PC-3 (cell line): ENCODE measurements around the gene C1orf94. TPM values are rescaled to one million over a fixed set of nuclear protein-coding genes. Genes with fewer than 3 reads are reported as not detected.

Source experiments
- ATAC-seq: fragments of 200-7000 bp; cut with Tn5 transposase; 2 replicates; pipeline ENCODE4 v1.9.1; 2020; ENCODE audit warnings: mild to moderate bottlenecking, moderate library complexity
- BruUV-seq: library from RNA; stranded (reverse); fragments of 400-500 nt; replicated peaks from 2 replicates; lab custom pipeline; 2021; lab: Mats Ljungman, UMichigan
- CTCF ChIA-PET: fragments of 300-600 bp; sonication (Branson Sonifier 250); formaldehyde crosslinking; loops from one replicate; lab custom pipeline; 2022; ENCODE audit warnings: antibody characterized with exemption; lab: Charles Lee
- POLR2A ChIA-PET: fragments of 300-600 bp; sonication (Branson Sonifier 250); formaldehyde crosslinking; loops from one replicate; lab custom pipeline; 2022; ENCODE audit warnings: antibody characterized with exemption; ENCODE audit not compliant: unreplicated experiment; lab: Charles Lee
- DNase-seq: peaks from one replicate; pipeline ENCODE4 v3.0.0-alpha.2; 2015
- H2AFZ ChIP-seq: fragments of 300-600 bp; sonication (generic); 2 replicates; pipeline ENCODE4 v1.6.0; 2016; ENCODE audit warnings: antibody characterized with exemption, low read length
- H3F3A ChIP-seq: fragments of 300-600 bp; sonication (generic); one replicate; pipeline ENCODE4 v1.6.0; 2017; ENCODE audit warnings: antibody characterized with exemption, low read length, control low read depth, mild to moderate bottlenecking; ENCODE audit not compliant: unreplicated experiment
- H3K27ac ChIP-seq: fragments of 300-600 bp; sonication (generic); 2 replicates; pipeline ENCODE4 v1.5.1; 2016; ENCODE audit warnings: mild to moderate bottlenecking, low read length
- H3K27me3 ChIP-seq: fragments of 300-600 bp; sonication (generic); 2 replicates; pipeline ENCODE4 v1.6.1; 2016; ENCODE audit warnings: low read length, mixed read lengths
- H3K36me3 ChIP-seq: fragments of 300-600 bp; sonication (generic); 2 replicates; pipeline ENCODE4 v1.6.1; 2016; ENCODE audit warnings: low read depth, mixed run types, low read length, mixed read lengths
- H3K4me1 ChIP-seq: fragments of 300-600 bp; sonication (generic); 2 replicates; pipeline ENCODE4 v1.5.1; 2016; ENCODE audit warnings: low read length; ENCODE audit not compliant: insufficient read depth
- H3K4me2 ChIP-seq: fragments of 300-600 bp; sonication (generic); 2 replicates; pipeline ENCODE4 v1.6.0; 2016; ENCODE audit warnings: low read length
- H3K4me3 ChIP-seq: fragments of 300-600 bp; sonication (generic); 2 replicates; pipeline ENCODE4 v1.5.1; 2016; ENCODE audit warnings: mild to moderate bottlenecking, low read length, mixed read lengths
- H3K79me2 ChIP-seq: fragments of 300-600 bp; sonication (generic); 2 replicates; pipeline ENCODE4 v1.6.1; 2017; ENCODE audit warnings: low read length, mixed read lengths
- H3K9ac ChIP-seq: fragments of 300-600 bp; sonication (generic); 2 replicates; pipeline ENCODE4 v1.6.0; 2016; ENCODE audit warnings: mild to moderate bottlenecking, low read length
- H3K9me2 ChIP-seq: fragments of 300-600 bp; sonication (generic); replicated peaks from 2 replicates; pipeline ENCODE4 v1.6.1; 2016; ENCODE audit warnings: mixed run types, low read length, mixed read lengths
- H3K9me3 ChIP-seq: fragments of 300-600 bp; sonication (generic); 2 replicates; pipeline ENCODE4 v1.6.1; 2016; ENCODE audit warnings: low read length, mixed read lengths
- H4K20me1 ChIP-seq: fragments of 300-600 bp; sonication (generic); 2 replicates; pipeline ENCODE4 v1.6.1; 2016; ENCODE audit warnings: low read length, mixed read lengths
- CTCF ChIP-seq: fragments of 300-600 bp; sonication (generic); conservative IDR thresholded peaks from 2 replicates; pipeline ENCODE4 v1.5.1; 2017; ENCODE audit warnings: antibody characterized with exemption, low read depth, mild to moderate bottlenecking, low read length
- EZH2 ChIP-seq: fragments of 300-600 bp; sonication (generic); IDR thresholded peaks from one replicate; pipeline ENCODE4 v1.6.1; 2017; ENCODE audit warnings: antibody characterized with exemption, mild to moderate bottlenecking, low read length; ENCODE audit not compliant: unreplicated experiment
- EZH2phosphoT487 ChIP-seq: fragments of 300-600 bp; sonication (generic); IDR thresholded peaks from 2 replicates; pipeline ENCODE4 v1.6.1; 2018; ENCODE audit warnings: mild to moderate bottlenecking, antibody characterized with exemption, low read length, borderline replicate concordance
- intact Hi-C: fragments of 100-400 bp; cut with micrococcal nuclease; formaldehyde crosslinking; loops from 2 replicates; pipeline ENCODE4 v1.9.0; 2023
- total RNA-seq: library from RNA; depleted of rRNA; stranded (reverse); fragments of >200 nt; gene quantifications from 2 replicates; pipeline ENCODE4 v1.2.3, GENCODE V29; 2014

Gene C1orf94
- total RNA-seq, 1 experiment from 2014 or later: not detected

DNA sequence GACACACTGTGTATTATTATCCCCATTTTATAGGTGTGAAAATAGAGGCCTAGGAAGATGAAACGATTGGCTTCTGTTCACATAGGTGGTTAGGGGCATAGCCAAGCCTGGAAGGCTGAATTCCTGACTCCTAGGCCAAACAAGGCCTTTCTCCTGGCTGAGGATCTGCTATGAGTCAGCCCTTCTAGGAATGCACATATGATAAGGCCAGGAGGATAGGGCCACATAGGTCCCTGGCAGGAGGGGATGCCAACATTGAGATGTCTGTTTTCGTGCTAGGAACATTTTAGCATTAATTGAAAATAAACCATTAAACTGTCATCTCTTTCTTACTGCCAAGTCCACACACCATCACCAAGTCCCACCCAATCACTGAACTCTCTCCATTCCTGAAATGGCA lies 20.8 kb upstream of the C1orf94 start:
- no TSS peak for BruUV-seq
- DNase-seq: no peak
- H3K4me2 ChIP-seq: no peak overlapping the region
- CTCF ChIA-PET: no interaction called here
- TF ChIP-seq CTCF: no peak
- no peak for TF ChIP-seq EZH2phosphoT487
- no peak for TF ChIP-seq EZH2
- H4K20me1 ChIP-seq: no peaks in the 10 kb centered on the region
- no peak overlapping the region for H3K27ac ChIP-seq
- no peak overlapping the region for H3K9ac ChIP-seq
- intact Hi-C loops: no loop called here
- no peak overlapping the region for H3K4me3 ChIP-seq
- H2AFZ ChIP-seq: no peak overlapping the region
- H3K4me1 ChIP-seq: no peaks in the 10 kb centered on the region
- H3K36me3 ChIP-seq: no peaks in the 10 kb centered on the region
- ATAC-seq: no peak
- H3K79me2 ChIP-seq: no peaks in the 10 kb centered on the region
- POLR2A ChIA-PET: no interaction called here
- peaks cover 7% of the 10 kb centered on the region for H3K27me3 ChIP-seq
- no peaks in the 10 kb centered on the region for H3K9me2 ChIP-seq
- H3K9me3 ChIP-seq: no peaks in the 10 kb centered on the region
- H3F3A ChIP-seq: no peaks in the 10 kb centered on the region

- ATAC-seq (no peak), DNase-seq (no peak)
- Histone ChIP-seq H3K4me2 (no peak overlapping the region), H3K4me3 (no peak overlapping the region), H3K36me3 (no peaks in the 10 kb centered on the region), H3K79me2 (no peaks in the 10 kb centered on the region), H3K9me2 (no peaks in the 10 kb centered on the region), H3K4me1 (no peaks in the 10 kb centered on the region), H4K20me1 (no peaks in the 10 kb centered on the region), H3K27me3 (peaks cover 15% of the 10 kb centered on the region), H3K9me3 (no peaks in the 10 kb centered on the region), H3K27ac (no peak overlapping the region), H3F3A (no peaks in the 10 kb centered on the region), H3K9ac (no peak overlapping the region), H2AFZ (no peak overlapping the region)
- no TSS peak for BruUV-seq
- CTCF ChIA-PET: no interaction called here
- POLR2A ChIA-PET: no interaction called here
- intact Hi-C loops: no loop called here
- TF ChIP-seq CTCF (no peak), EZH2phosphoT487 (no peak), EZH2 (no peak)
Measured at GRCh38 chr1:34156739-34157138, 20.0 kb upstream of the C1orf94 start.

DNA sequence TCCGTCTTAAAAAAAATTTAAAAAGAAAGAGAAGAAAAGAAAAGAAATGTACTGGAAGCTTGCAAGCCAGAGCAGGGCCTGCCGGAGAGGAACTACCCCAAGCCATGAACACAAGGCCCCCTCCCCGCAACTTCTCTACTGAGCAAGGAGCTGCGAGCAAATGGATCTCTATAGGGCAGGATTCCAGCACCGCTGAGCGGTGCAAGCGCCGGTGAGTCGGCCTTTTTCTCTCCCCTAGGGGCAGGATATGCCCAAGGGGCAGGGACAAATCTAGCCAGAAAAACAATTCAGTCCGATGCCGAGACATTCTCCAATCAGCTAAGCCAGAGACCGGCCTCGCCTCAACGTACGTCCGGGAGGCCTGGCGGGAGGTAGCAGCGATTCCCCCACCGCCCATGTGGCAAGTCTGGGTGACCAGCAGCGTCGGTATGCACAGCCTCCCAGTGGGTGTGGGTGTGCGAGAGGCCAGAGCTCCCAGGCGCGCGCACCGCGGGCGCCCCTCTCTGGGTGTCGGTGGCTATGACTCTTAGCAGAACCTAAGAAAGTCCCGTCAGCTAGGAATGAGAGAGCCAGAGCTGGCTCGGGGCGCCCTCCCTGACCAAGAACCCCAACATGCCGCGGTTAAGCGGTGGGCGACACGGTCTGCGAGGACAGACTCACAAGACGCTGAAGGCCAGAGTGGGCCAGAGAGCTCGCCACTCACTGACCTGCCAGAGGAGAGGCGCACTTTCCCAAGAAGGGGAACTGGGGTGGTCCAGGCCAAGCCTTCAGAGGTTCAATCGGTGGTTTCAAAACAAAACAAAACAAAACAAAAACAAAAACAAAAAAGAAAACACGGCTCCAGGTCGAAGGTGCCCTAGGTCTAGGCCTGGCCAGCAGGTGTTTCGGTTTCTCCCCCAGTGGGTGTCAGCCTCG lies 13.6 kb upstream of the C1orf94 start:
- Histone ChIP-seq H3K36me3 (no peaks in the 10 kb centered on the region), H3K79me2 (no peaks in the 10 kb centered on the region), H3K4me1 (no peaks in the 10 kb centered on the region), H3K27ac (no peak overlapping the region), H3K9ac (no peak overlapping the region), H4K20me1 (no peaks in the 10 kb centered on the region), H3K4me3 (peak overlapping the region; percentile 37; the same call in 1 of the 2 replicates), H3F3A (no peaks in the 10 kb centered on the region), H3K9me3 (no peaks in the 10 kb centered on the region), H3K4me2 (peak overlapping the region; percentile 66), H3K9me2 (no peaks in the 10 kb centered on the region), H2AFZ (peak overlapping the region; percentile 45; the same call in 1 of the 2 replicates), H3K27me3 (peaks cover 59% of the 10 kb centered on the region)
- no TSS peak for BruUV-seq
- peak; percentile 44 for DNase-seq
- CTCF ChIA-PET: interaction anchor here (0.6 to 1.0 kb wide), 3 partner anchors 85 to 530 kb away, joined by 3 to 4 read pairs (median 3); no protein-coding TSS in a partner anchor
- intact Hi-C loops: no loop called here
- POLR2A ChIA-PET: no interaction called here
- ATAC-seq: peak; percentile 86
- TF ChIP-seq CTCF (peak; percentile 50), EZH2 (no peak), EZH2phosphoT487 (no peak; the same call in 1 of the 2 replicates)
